LoVo (cell line): Measurements from ENCODE around the gene MAP2K7.
"Not testable (repeated sequence)": the region's sequence is repeated elsewhere in the genome, so short reads cannot be mapped to it uniquely, and the experiment has no call there.

Source experiments
- DNase-seq: peaks from one replicate; pipeline ENCODE4 v3.0.0-alpha.2; 2016; ENCODE audit warnings: low spot score

The MAP2K7 gene

GRCh38 chr19:7903244-7904073 lies at the start of gene MAP2K7:
TSS of gene MAP2K7 (plus strand) at chr19:7903877. CDS start at chr19:7903945, 68 bp downstream.
- peak; percentile 99 for DNase-seq

- DNase-seq, result no peak
These were observed 48.1 kb upstream of the MAP2K7 start for GRCh38 chr19:7855426-7856108.

GRCh38 chr19:7856109-7856591 lies 47.5 kb upstream of the MAP2K7 start:
- DNase-seq, result no peak

- DNase-seq, result no peak
These were observed 46.7 kb upstream of the MAP2K7 start for GRCh38 chr19:7856679-7857663.

GRCh38 chr19:7857727-7858108 lies 46.0 kb upstream of the MAP2K7 start:
- DNase-seq, result no peak

- DNase-seq, result no peak
These were observed 45.4 kb upstream of the MAP2K7 start for GRCh38 chr19:7858109-7858770.

- not testable (repeated sequence) for DNase-seq
These were observed 44.6 kb upstream of the MAP2K7 start for GRCh38 chr19:7859087-7859486.

GRCh38 chr19:7859831-7860713 lies 43.6 kb upstream of the MAP2K7 start:
- no peak for DNase-seq

- DNase-seq, result no peak
These were observed 42.7 kb upstream of the MAP2K7 start for GRCh38 chr19:7860714-7861618.

- DNase-seq, result no peak
These were observed 41.9 kb upstream of the MAP2K7 start for GRCh38 chr19:7861619-7862412.

GRCh38 chr19:7862413-7862951 lies 41.2 kb upstream of the MAP2K7 start:
- no peak for DNase-seq

- no peak for DNase-seq
These were observed 40.3 kb upstream of the MAP2K7 start for GRCh38 chr19:7863157-7863970.

- no peak for DNase-seq
These were observed 39.5 kb upstream of the MAP2K7 start for GRCh38 chr19:7863971-7864689.

- no peak for DNase-seq
These were observed 39.0 kb upstream of the MAP2K7 start for GRCh38 chr19:7864690-7865074.

- DNase-seq, result no peak
These were observed 38.3 kb upstream of the MAP2K7 start for GRCh38 chr19:7865262-7865911.

GRCh38 chr19:7866399-7867091 lies 37.1 kb upstream of the MAP2K7 start:
- no peak for DNase-seq
